ENCODE measurements around the gene HEG1.
"Not testable (repeated sequence)": the region's sequence is repeated elsewhere in the genome, so short reads cannot be mapped to it uniquely, and the experiment has no call there.

HEG1 gene

GRCh38 chr3:124960698-124961097 is 95.1 kb downstream of the HEG1 start:
- Histone ChIP-seq H3K9me2 (replicated peaks; ENCODE audit: insufficient read depth, low read length) (no peaks in the 10 kb centered on the region), H3K27me3 (ENCODE audit: low read length) (no peaks in the 10 kb centered on the region), H3K4me2 (ENCODE audit: low read depth, low read length, poor library complexity, severe bottlenecking) (no peak overlapping the region), H3F3A (ENCODE audit: insufficient read depth) (no peaks in the 10 kb centered on the region), H3K4me3 (ENCODE audit: insufficient read depth, low read length, poor library complexity, severe bottlenecking) (no peak overlapping the region), H3K9ac (ENCODE audit: low read length) (no peak overlapping the region), H3K79me2 (ENCODE audit: insufficient read depth, low read length) (no peaks in the 10 kb centered on the region), H3K9me3 (ENCODE audit: insufficient read depth, low read length) (no peaks in the 10 kb centered on the region), H3K36me3 (ENCODE audit: low read length) (no peaks in the 10 kb centered on the region), H4K20me1 (ENCODE audit: low read depth, low read length) (no peaks in the 10 kb centered on the region), H2AFZ (ENCODE audit: low read depth, low read length, severe bottlenecking) (no peak overlapping the region), H3K27ac (ENCODE audit: low read depth, low read length) (no peak overlapping the region)
- no peak for TF ChIP-seq CTCF (IDR thresholded peaks at IDR 0.05; ENCODE audit: insufficient read depth, low read length, poor library complexity, severe bottlenecking)
- no peak for TF ChIP-seq EZH2phosphoT487 (conservative IDR thresholded peaks at IDR 0.05; ENCODE audit: low read length)

GRCh38 chr3:124960105-124960504 is 95.7 kb downstream of the HEG1 start:
- TF ChIP-seq EZH2phosphoT487 (conservative IDR thresholded peaks at IDR 0.05; ENCODE audit: low read length) (no peak), CTCF (IDR thresholded peaks at IDR 0.05; ENCODE audit: insufficient read depth, low read length, poor library complexity, severe bottlenecking) (no peak)
- no peaks in the 10 kb centered on the region for H3K9me3 ChIP-seq (ENCODE audit: insufficient read depth, low read length)
- no peak overlapping the region for H3K4me3 ChIP-seq (ENCODE audit: insufficient read depth, low read length, poor library complexity, severe bottlenecking)
- H3K27me3 ChIP-seq (ENCODE audit: low read length) = no peaks in the 10 kb centered on the region
- H3K27ac ChIP-seq (ENCODE audit: low read depth, low read length) = no peak overlapping the region
- H2AFZ ChIP-seq (ENCODE audit: low read depth, low read length, severe bottlenecking) = no peak overlapping the region
- H3K4me2 ChIP-seq (ENCODE audit: low read depth, low read length, poor library complexity, severe bottlenecking) = no peak overlapping the region
- no peak overlapping the region for H3K9ac ChIP-seq (ENCODE audit: low read length)
- H4K20me1 ChIP-seq (ENCODE audit: low read depth, low read length) = no peaks in the 10 kb centered on the region
- H3K79me2 ChIP-seq (ENCODE audit: insufficient read depth, low read length) = no peaks in the 10 kb centered on the region
- H3F3A ChIP-seq (ENCODE audit: insufficient read depth) = no peaks in the 10 kb centered on the region
- H3K36me3 ChIP-seq (ENCODE audit: low read length) = no peaks in the 10 kb centered on the region
- H3K9me2 ChIP-seq (replicated peaks; ENCODE audit: insufficient read depth, low read length) = no peaks in the 10 kb centered on the region

- not testable (repeated sequence) for H2AFZ ChIP-seq (ENCODE audit: low read depth, low read length, severe bottlenecking); H3K9ac ChIP-seq (ENCODE audit: low read length); H3K36me3 ChIP-seq (ENCODE audit: low read length); H3F3A ChIP-seq (ENCODE audit: insufficient read depth); H3K79me2 ChIP-seq (ENCODE audit: insufficient read depth, low read length); H3K27ac ChIP-seq (ENCODE audit: low read depth, low read length); H4K20me1 ChIP-seq (ENCODE audit: low read depth, low read length); H3K4me3 ChIP-seq (ENCODE audit: insufficient read depth, low read length, poor library complexity, severe bottlenecking); H3K4me2 ChIP-seq (ENCODE audit: low read depth, low read length, poor library complexity, severe bottlenecking); H3K9me3 ChIP-seq (ENCODE audit: insufficient read depth, low read length); H3K9me2 ChIP-seq (replicated peaks; ENCODE audit: insufficient read depth, low read length); H3K27me3 ChIP-seq (ENCODE audit: low read length)
Observed at GRCh38 chr3:124957951-124958350, 97.8 kb downstream of the HEG1 start.

GRCh38 chr3:124952282-124952855 is 103.4 kb downstream of the HEG1 start:
- no peak overlapping the region for H3K27ac ChIP-seq (ENCODE audit: low read depth, low read length)
- no peak for TF ChIP-seq EZH2phosphoT487 (conservative IDR thresholded peaks at IDR 0.05; ENCODE audit: low read length)
- TF ChIP-seq CTCF (IDR thresholded peaks at IDR 0.05; ENCODE audit: insufficient read depth, low read length, poor library complexity, severe bottlenecking) = no peak
- H3K4me3 ChIP-seq (ENCODE audit: insufficient read depth, low read length, poor library complexity, severe bottlenecking) = no peak overlapping the region
- H3K79me2 ChIP-seq (ENCODE audit: insufficient read depth, low read length) = no peaks in the 10 kb centered on the region
- H3F3A ChIP-seq (ENCODE audit: insufficient read depth) = no peaks in the 10 kb centered on the region
- H2AFZ ChIP-seq (ENCODE audit: low read depth, low read length, severe bottlenecking) = no peak overlapping the region
- no peak overlapping the region for H3K4me2 ChIP-seq (ENCODE audit: low read depth, low read length, poor library complexity, severe bottlenecking)
- no peaks in the 10 kb centered on the region for H3K9me3 ChIP-seq (ENCODE audit: insufficient read depth, low read length)
- no peaks in the 10 kb centered on the region for H3K36me3 ChIP-seq (ENCODE audit: low read length)
- no peak overlapping the region for H3K9ac ChIP-seq (ENCODE audit: low read length)
- no peaks in the 10 kb centered on the region for H4K20me1 ChIP-seq (ENCODE audit: low read depth, low read length)
- H3K9me2 ChIP-seq (replicated peaks; ENCODE audit: insufficient read depth, low read length) = no peaks in the 10 kb centered on the region
- H3K27me3 ChIP-seq (ENCODE audit: low read length) = no peaks in the 10 kb centered on the region

Data from SU-DHL-6 (cell line).